GM18517 (cell line): ENCODE data around the gene F2RL3.
"Not testable (repeated sequence)": the region's sequence is repeated elsewhere in the genome, so short reads cannot be mapped to it uniquely, and the experiment has no call there.

Source experiments
- ATAC-seq: cut with Tn5 transposase; IDR thresholded peaks from one replicate; pipeline ENCODE4 v1.9.1; 2021; ENCODE audit warnings: mild to moderate bottlenecking, moderate library complexity; ENCODE audit not compliant: unreplicated experiment

Gene F2RL3

GRCh38 chr19:16919496-16919895 is 30.7 kb downstream of the F2RL3 start:
- ATAC-seq, result no peak

GRCh38 chr19:16920816-16921529 is 32.2 kb downstream of the F2RL3 start:
- no peak for ATAC-seq

GRCh38 chr19:16921766-16922591 is 33.2 kb downstream of the F2RL3 start:
- no peak for ATAC-seq

GRCh38 chr19:16922592-16922934 is 33.8 kb downstream of the F2RL3 start:
- ATAC-seq, result no peak

GRCh38 chr19:16922949-16923348 is 34.1 kb downstream of the F2RL3 start:
- no peak for ATAC-seq

GRCh38 chr19:16927883-16928282 is 39.1 kb downstream of the F2RL3 start:
- ATAC-seq, result no peak

GRCh38 chr19:16928351-16928750 is 39.6 kb downstream of the F2RL3 start:
- no peak for ATAC-seq

GRCh38 chr19:16928916-16929315 is 40.1 kb downstream of the F2RL3 start:
- ATAC-seq, result no peak

- no peak for ATAC-seq
Measured at GRCh38 chr19:16930753-16931152, 42.0 kb downstream of the F2RL3 start.

GRCh38 chr19:16931306-16931705 is 42.5 kb downstream of the F2RL3 start:
- no peak for ATAC-seq

- ATAC-seq, result no peak
Measured at GRCh38 chr19:16934489-16934888, 45.7 kb downstream of the F2RL3 start.

GRCh38 chr19:16936901-16937300 is 48.1 kb downstream of the F2RL3 start:
- ATAC-seq, result no peak

- not testable (repeated sequence) for ATAC-seq
Measured at GRCh38 chr19:16937796-16938195, 49.0 kb downstream of the F2RL3 start.

GRCh38 chr19:16938211-16938610 is 49.4 kb downstream of the F2RL3 start:
- no peak for ATAC-seq

- not testable (repeated sequence) for ATAC-seq
Measured at GRCh38 chr19:16940063-16940462, 51.3 kb downstream of the F2RL3 start.

- no peak for ATAC-seq
Measured at GRCh38 chr19:16940626-16941025, 51.8 kb downstream of the F2RL3 start.
